ENCODE data around the gene RASGRP2. TPM values are rescaled to one million over a fixed set of nuclear protein-coding genes. Genes with fewer than 3 reads are reported as not detected.

Gene RASGRP2
- total and polyA plus RNA-seq, 2 donors (not counting 3 experiments of a cell fraction or from before 2014, with no cell fraction given) = 1.2 to 2.3 TPM

DNA sequence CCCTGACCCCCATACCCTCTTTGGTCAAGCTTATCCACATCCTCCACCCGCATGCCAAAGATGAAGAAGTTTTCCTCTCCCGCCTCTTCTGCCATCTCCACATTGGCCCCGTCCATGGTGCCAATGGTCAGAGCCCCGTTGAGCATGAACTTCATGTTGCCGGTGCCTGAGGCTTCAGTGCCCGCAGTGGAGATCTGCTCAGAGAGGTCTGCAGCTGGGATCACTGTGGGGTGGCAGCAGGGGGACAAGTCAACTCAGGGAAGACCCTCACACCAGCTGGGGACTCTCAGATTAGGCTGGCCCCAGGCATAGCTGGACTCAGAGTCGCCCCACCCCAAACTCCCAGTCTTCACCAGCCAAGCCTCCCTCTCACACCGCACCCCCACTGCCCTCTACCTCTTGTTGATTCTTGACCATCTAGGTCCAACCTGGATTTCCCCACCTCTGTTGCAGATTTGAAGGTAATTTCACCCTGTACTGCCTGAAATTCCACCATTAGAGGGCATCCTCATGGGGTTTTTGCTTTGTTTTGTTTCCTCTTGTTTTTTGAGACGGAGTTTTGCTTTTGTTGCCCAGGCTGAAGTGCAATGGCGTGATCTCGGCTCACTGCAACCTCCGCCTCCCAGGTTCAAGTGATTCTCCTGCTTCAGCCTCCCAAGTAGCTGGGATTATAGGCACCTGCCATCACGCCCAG, 6.6 kb upstream of the RASGRP2 start:
- no peak overlapping the region for H3K27ac ChIP-seq (ENCODE audit: insufficient read depth, low read depth, low read length)
- POLR2A ChIA-PET = no interaction called here
- H3K4me1 ChIP-seq (ENCODE audit: control insufficient read depth, extremely low read depth, insufficient read depth, low read length) = peaks cover 3% of the 10 kb centered on the region
- H3K79me2 ChIP-seq (ENCODE audit: control insufficient read depth, insufficient read depth, low read length) = no peaks in the 10 kb centered on the region
- BruUV-seq (replicated peaks) = no TSS peak
- intact Hi-C loops (cut with micrococcal nuclease) = no loop called here
- FAIRE-seq = no peak
- H3K9me1 ChIP-seq (replicated peaks; ENCODE audit: control insufficient read depth, extremely low read depth, insufficient read depth, low read length) = no peaks in the 10 kb centered on the region
- no peak overlapping the region for H3K9ac ChIP-seq (replicated peaks; ENCODE audit: extremely low read depth, insufficient read depth, low read length)
- DNase-seq (ENCODE audit: low read depth, low spot score) = no peak
- dilution Hi-C loops (cut with MboI; ENCODE audit: extremely low pct_ligation_motif_present, low sequenced_read_pairs) = no loop called here
- no peak overlapping the region for H2AFZ ChIP-seq (ENCODE audit: low read depth, low read length)
- no peak overlapping the region for H3K4me3 ChIP-seq (replicated peaks in 1 of 3; ENCODE audit: insufficient read depth in 1 of 3, low read depth in 1 of 3, low read length in 3 of 3)
- no peaks in the 10 kb centered on the region for H3K27me3 ChIP-seq (ENCODE audit: control insufficient read depth in 2 of 2, insufficient read depth in 2 of 2, low read length in 2 of 2)
- H3K9me3 ChIP-seq (replicated peaks; ENCODE audit: control insufficient read depth, insufficient read depth, low read length) = no peaks in the 10 kb centered on the region
- no peaks in the 10 kb centered on the region for H3K36me3 ChIP-seq (ENCODE audit: control insufficient read depth in 2 of 2, extremely low read depth in 1 of 2, insufficient read depth in 2 of 2, low read length in 2 of 2)
- no peaks in the 10 kb centered on the region for H4K20me1 ChIP-seq (replicated peaks; ENCODE audit: control insufficient read depth, extremely low read depth, insufficient read depth, low read length)
- CTCF ChIA-PET = no interaction called here
- H3K4me2 ChIP-seq (ENCODE audit: insufficient read depth, low read length) = no peak overlapping the region
- TF ChIP-seq FOS (IDR thresholded peaks at IDR 0.05; ENCODE audit: borderline replicate concordance, insufficient read depth, low read length) = no peak
- no peak for TF ChIP-seq POLR2AphosphoS5 (IDR thresholded peaks at IDR 0.05; ENCODE audit: insufficient read depth, low read depth, low read length)
- no peak for TF ChIP-seq POLR2A (IDR thresholded peaks at IDR 0.05; ENCODE audit: low read depth, low read length)

DNA sequence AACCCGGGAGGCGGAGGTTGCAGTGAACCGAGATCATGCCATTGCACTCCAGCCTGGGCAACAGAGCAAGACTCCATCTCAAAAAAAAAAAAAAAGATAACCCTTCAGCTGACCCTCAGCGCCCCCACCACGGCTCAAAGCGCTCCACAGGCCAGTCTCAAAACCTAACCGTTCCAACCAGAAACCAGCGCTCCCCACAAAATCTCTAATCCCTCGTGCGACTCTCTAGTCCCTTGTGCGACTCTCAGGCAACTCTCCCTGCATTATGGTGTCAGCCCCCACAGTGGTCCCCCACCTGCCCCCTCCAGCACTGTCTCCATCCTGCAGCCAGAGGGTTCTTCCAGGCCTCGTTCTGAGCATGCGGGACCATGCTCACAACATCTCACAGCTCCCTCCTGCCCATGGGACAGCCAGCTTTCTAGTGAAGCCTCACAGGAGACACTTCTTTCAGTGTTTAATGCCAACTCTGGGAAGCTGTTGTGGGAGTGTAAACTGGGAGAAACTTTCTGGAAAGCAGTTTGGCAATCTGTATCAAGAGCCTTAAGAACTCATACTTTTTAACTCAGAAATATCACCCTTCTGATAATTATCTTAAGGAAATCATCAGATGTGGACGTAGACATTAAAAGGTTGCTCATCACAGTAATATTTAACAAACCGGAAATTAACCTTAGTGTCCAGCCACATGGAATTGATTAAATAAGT, 4.2 kb upstream of the RASGRP2 start:
- no peak for DNase-seq (ENCODE audit: low read depth, low spot score)
- no peaks in the 10 kb centered on the region for H4K20me1 ChIP-seq (replicated peaks; ENCODE audit: control insufficient read depth, extremely low read depth, insufficient read depth, low read length)
- BruUV-seq (replicated peaks) = no TSS peak
- intact Hi-C loops (cut with micrococcal nuclease) (no loop called here), dilution Hi-C loops (cut with MboI; ENCODE audit: extremely low pct_ligation_motif_present, low sequenced_read_pairs) (no loop called here)
- H3K4me2 ChIP-seq (ENCODE audit: insufficient read depth, low read length) = no peak overlapping the region
- H3K79me2 ChIP-seq (ENCODE audit: control insufficient read depth, insufficient read depth, low read length) = no peaks in the 10 kb centered on the region
- H3K27ac ChIP-seq (ENCODE audit: insufficient read depth, low read depth, low read length) = no peak overlapping the region
- peaks cover 12 to 20% of the 10 kb centered on the region in 2 experiments for H3K27me3 ChIP-seq (ENCODE audit: control insufficient read depth in 2 of 2, insufficient read depth in 2 of 2, low read length in 2 of 2)
- no peak for FAIRE-seq
- ChIA-PET POLR2A (interaction anchor here (0.5 kb wide), 1 partner anchor 10 kb away, joined by 7 read pairs; no protein-coding TSS in a partner anchor), CTCF (interaction anchor here (1.1 to 1.2 kb wide), 2 partner anchors 14 to 59 kb away, joined by 4 to 5 read pairs; no protein-coding TSS in a partner anchor)
- H3K4me3 ChIP-seq (replicated peaks in 1 of 3; ENCODE audit: insufficient read depth in 1 of 3, low read depth in 1 of 3, low read length in 3 of 3) = no peak overlapping the region
- no peaks in the 10 kb centered on the region for H3K9me1 ChIP-seq (replicated peaks; ENCODE audit: control insufficient read depth, extremely low read depth, insufficient read depth, low read length)
- H3K9me3 ChIP-seq (replicated peaks; ENCODE audit: control insufficient read depth, insufficient read depth, low read length) = no peaks in the 10 kb centered on the region
- peaks cover 3% of the 10 kb centered on the region for H3K4me1 ChIP-seq (ENCODE audit: control insufficient read depth, extremely low read depth, insufficient read depth, low read length)
- no peak overlapping the region for H3K9ac ChIP-seq (replicated peaks; ENCODE audit: extremely low read depth, insufficient read depth, low read length)
- no peak overlapping the region for H2AFZ ChIP-seq (ENCODE audit: low read depth, low read length)
- no peak for TF ChIP-seq JUN (IDR thresholded peaks at IDR 0.05; ENCODE audit: borderline replicate concordance, insufficient read depth, insufficient read length, low read depth)
- TF ChIP-seq, protein P1, sequence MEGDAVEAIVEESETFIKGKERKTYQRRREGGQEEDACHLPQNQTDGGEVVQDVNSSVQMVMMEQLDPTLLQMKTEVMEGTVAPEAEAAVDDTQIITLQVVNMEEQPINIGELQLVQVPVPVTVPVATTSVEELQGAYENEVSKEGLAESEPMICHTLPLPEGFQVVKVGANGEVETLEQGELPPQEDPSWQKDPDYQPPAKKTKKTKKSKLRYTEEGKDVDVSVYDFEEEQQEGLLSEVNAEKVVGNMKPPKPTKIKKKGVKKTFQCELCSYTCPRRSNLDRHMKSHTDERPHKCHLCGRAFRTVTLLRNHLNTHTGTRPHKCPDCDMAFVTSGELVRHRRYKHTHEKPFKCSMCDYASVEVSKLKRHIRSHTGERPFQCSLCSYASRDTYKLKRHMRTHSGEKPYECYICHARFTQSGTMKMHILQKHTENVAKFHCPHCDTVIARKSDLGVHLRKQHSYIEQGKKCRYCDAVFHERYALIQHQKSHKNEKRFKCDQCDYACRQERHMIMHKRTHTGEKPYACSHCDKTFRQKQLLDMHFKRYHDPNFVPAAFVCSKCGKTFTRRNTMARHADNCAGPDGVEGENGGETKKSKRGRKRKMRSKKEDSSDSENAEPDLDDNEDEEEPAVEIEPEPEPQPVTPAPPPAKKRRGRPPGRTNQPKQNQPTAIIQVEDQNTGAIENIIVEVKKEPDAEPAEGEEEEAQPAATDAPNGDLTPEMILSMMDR (IDR thresholded peaks at IDR 0.05; ENCODE audit: extremely low read depth in 1 of 2, insufficient read depth in 1 of 2, low read depth in 1 of 2, low read length in 2 of 2) = no peak
- TF ChIP-seq POLR2A (IDR thresholded peaks at IDR 0.05; ENCODE audit: low read depth, low read length) = no peak
- no peak for TF ChIP-seq GATA2 (IDR thresholded peaks at IDR 0.05; ENCODE audit: insufficient read depth, insufficient read length, low read depth, low read length)
- TF ChIP-seq POLR2AphosphoS5 (IDR thresholded peaks at IDR 0.05; ENCODE audit: insufficient read depth, low read depth, low read length) = no peak
- TF ChIP-seq, protein P2, sequence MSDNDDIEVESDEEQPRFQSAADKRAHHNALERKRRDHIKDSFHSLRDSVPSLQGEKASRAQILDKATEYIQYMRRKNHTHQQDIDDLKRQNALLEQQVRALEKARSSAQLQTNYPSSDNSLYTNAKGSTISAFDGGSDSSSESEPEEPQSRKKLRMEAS (IDR thresholded peaks at IDR 0.05; ENCODE audit: insufficient read depth, insufficient read length) = no peak
- no peak for TF ChIP-seq EZH2 (IDR thresholded peaks at IDR 0.05; ENCODE audit: borderline replicate concordance, low read depth, low read length, severe bottlenecking)
- no peak for TF ChIP-seq MYC (IDR thresholded peaks at IDR 0.05; ENCODE audit: low read depth, low read length)
- TF ChIP-seq FOS (IDR thresholded peaks at IDR 0.05; ENCODE audit: borderline replicate concordance, insufficient read depth, low read length) = no peak
- H3K36me3 ChIP-seq (ENCODE audit: control insufficient read depth in 2 of 2, extremely low read depth in 1 of 2, insufficient read depth in 2 of 2, low read length in 2 of 2) = no peaks in the 10 kb centered on the region
